Measurements from ENCODE around the gene B4GALT5.

DNA sequence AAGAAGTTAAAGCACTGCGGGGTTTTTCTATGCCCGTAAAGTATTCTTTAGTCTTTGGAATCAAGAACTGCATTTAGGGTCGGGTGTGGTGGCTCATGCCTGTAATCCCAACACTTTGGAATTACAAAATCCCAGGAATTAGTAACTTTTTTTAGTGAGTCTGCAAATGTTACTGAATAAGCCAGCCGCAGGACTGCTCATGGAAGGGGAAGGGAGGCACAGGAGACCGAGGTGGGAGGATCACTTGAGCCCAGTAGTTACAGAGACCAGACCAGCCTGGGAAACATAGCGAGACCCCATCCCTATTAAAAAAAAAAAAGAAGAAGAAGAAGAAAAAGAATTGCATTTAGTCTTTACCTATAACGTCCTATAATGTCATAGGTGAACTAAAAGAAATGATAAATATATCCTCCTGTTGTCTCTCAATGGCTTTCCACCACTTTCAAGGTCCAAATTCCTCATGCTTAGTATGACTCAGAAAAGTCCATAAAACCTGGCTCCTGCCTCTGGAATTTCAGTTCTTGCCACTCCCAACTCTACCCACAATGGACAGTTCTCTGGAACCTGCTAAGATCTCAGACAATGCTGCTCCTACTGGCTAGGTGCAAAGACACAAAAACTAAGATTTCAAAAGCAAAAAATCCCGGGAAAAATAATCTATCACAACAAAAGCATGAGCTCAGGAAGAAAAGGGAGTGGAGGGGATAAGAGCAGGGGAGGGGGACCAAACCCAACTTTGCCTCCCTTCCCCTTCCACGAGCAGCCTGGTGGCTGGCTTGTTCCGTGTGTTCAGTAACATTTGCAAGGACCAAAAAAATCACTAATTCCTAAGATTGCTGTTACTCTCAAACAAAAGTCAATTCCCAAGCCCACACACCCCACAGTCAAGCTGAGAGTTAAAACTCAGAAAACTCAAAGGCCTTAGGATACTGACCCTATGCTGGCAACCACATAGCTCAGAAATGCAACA lies 39.0 kb downstream of the B4GALT5 start:
- TF ChIP-seq, protein P1, sequence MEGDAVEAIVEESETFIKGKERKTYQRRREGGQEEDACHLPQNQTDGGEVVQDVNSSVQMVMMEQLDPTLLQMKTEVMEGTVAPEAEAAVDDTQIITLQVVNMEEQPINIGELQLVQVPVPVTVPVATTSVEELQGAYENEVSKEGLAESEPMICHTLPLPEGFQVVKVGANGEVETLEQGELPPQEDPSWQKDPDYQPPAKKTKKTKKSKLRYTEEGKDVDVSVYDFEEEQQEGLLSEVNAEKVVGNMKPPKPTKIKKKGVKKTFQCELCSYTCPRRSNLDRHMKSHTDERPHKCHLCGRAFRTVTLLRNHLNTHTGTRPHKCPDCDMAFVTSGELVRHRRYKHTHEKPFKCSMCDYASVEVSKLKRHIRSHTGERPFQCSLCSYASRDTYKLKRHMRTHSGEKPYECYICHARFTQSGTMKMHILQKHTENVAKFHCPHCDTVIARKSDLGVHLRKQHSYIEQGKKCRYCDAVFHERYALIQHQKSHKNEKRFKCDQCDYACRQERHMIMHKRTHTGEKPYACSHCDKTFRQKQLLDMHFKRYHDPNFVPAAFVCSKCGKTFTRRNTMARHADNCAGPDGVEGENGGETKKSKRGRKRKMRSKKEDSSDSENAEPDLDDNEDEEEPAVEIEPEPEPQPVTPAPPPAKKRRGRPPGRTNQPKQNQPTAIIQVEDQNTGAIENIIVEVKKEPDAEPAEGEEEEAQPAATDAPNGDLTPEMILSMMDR (IDR thresholded peaks at IDR 0.05): no peak
- TF ChIP-seq POLR2AphosphoS5 (IDR thresholded peaks at IDR 0.05) (no peak), POLR2A (IDR thresholded peaks at IDR 0.05) (no peak)

All from breast epithelium (tissue), 3 donors.